NCI-H128 (cell line): ENCODE measurements around the gene ZFAND4.
"Not testable (repeated sequence)": the region's sequence is repeated elsewhere in the genome, so short reads cannot be mapped to it uniquely, and the experiment has no call there.

Experiments used
- DNase-seq: peaks from one replicate; lab custom pipeline; 2025; ENCODE audit not compliant: unreplicated experiment; lab: John Stamatoyannopoulos, UW

The ZFAND4 gene

GRCh38 chr10:45644527-45644926, 28.0 kb downstream of the ZFAND4 start:
- no peak for DNase-seq

- DNase-seq = no peak
Measured at GRCh38 chr10:45640941-45641340, 31.6 kb downstream of the ZFAND4 start.

- no peak for DNase-seq
Measured at GRCh38 chr10:45640049-45640448, 32.5 kb downstream of the ZFAND4 start.

GRCh38 chr10:45627412-45628048, 45.0 kb downstream of the ZFAND4 start:
- DNase-seq = no peak

GRCh38 chr10:45625879-45626278, 46.7 kb downstream of the ZFAND4 start:
- DNase-seq = no peak

- no peak for DNase-seq
Measured at GRCh38 chr10:45624724-45625123, 47.8 kb downstream of the ZFAND4 start.

- DNase-seq = no peak
Measured at GRCh38 chr10:45614869-45615268, 57.7 kb downstream of the ZFAND4 start.

- no peak for DNase-seq
Measured at GRCh38 chr10:45612741-45613140, 59.8 kb downstream of the ZFAND4 start.

GRCh38 chr10:45608052-45608451, 64.5 kb downstream of the ZFAND4 start:
- DNase-seq = no peak

- DNase-seq = no peak
Measured at GRCh38 chr10:45607276-45607675, 65.3 kb downstream of the ZFAND4 start.

GRCh38 chr10:45602836-45603235, 69.7 kb downstream of the ZFAND4 start:
- no peak for DNase-seq

- DNase-seq = no peak
Measured at GRCh38 chr10:45602082-45602730, 70.4 kb downstream of the ZFAND4 start.

GRCh38 chr10:45601254-45601930, 71.2 kb downstream of the ZFAND4 start:
- not testable (repeated sequence) for DNase-seq

- not testable (repeated sequence) for DNase-seq
Measured at GRCh38 chr10:45600337-45601253, 72.0 kb downstream of the ZFAND4 start.

GRCh38 chr10:45599646-45600045, 72.9 kb downstream of the ZFAND4 start:
- DNase-seq = no peak

- no peak for DNase-seq
Measured at GRCh38 chr10:45599021-45599603, 73.5 kb downstream of the ZFAND4 start.

GRCh38 chr10:45596526-45596925, 76.0 kb downstream of the ZFAND4 start:
- no peak for DNase-seq

- DNase-seq = peak; percentile 79
Measured at GRCh38 chr10:45594276-45595157, 78.1 kb downstream of the ZFAND4 start.

GRCh38 chr10:45593938-45594275, 78.7 kb downstream of the ZFAND4 start:
- DNase-seq = no peak

GRCh38 chr10:45592926-45593325, 79.6 kb downstream of the ZFAND4 start:
- DNase-seq = no peak
